ENCODE data around the gene MRM3. TPM values are rescaled to one million over a fixed set of nuclear protein-coding genes. Genes with fewer than 3 reads are reported as not detected.
"Not testable (repeated sequence)": the region's sequence is repeated elsewhere in the genome, so short reads cannot be mapped to it uniquely, and the experiment has no call there.

Gene MRM3
- total RNA-seq, 2 experiments from 2014 or later = 29.5 to 47.1 TPM

GRCh38 chr17:835263-835662 lies 53.1 kb downstream of the MRM3 start:
- peaks cover 3% of the 10 kb centered on the region for H3K4me1 ChIP-seq (ENCODE audit: insufficient read depth, low read length, poor library complexity, severe bottlenecking)
- no peaks in the 10 kb centered on the region for H3K9me3 ChIP-seq (ENCODE audit: low read length)
- no peaks in the 10 kb centered on the region for H3K9me2 ChIP-seq (ENCODE audit: insufficient read depth, low read length)
- intact Hi-C loops (cut with micrococcal nuclease; ENCODE audit: unreplicated experiment) = no loop called here
- no peaks in the 10 kb centered on the region for H4K20me1 ChIP-seq (ENCODE audit: insufficient read depth, low read length)
- DNase-seq (ENCODE audit: low spot score) = no peak
- H3K4me2 ChIP-seq (ENCODE audit: low read length) = no peak overlapping the region
- H3K4me3 ChIP-seq (ENCODE audit: low read depth, low read length, poor library complexity, severe bottlenecking) = no peak overlapping the region
- H3K27ac ChIP-seq (ENCODE audit: low read depth, low read length, poor library complexity, severe bottlenecking) = no peak overlapping the region
- H2AFZ ChIP-seq (ENCODE audit: low read length) = no peak overlapping the region
- H3K36me3 ChIP-seq (ENCODE audit: insufficient read depth, low read length) = no peaks in the 10 kb centered on the region
- ChIA-PET CTCF (ENCODE audit: unreplicated experiment) (no interaction called here), POLR2A (no interaction called here)
- no peak for TF ChIP-seq EZH2phosphoT487 (IDR thresholded peaks at IDR 0.05; ENCODE audit: borderline replicate concordance, low read depth, low read length)
- no peak for TF ChIP-seq CTCF (conservative IDR thresholded peaks at IDR 0.05; ENCODE audit: low read length)
- no peaks in the 10 kb centered on the region for H3K79me2 ChIP-seq (ENCODE audit: insufficient read depth, low read depth, low read length)
- no TSS peak for BruUV-seq (replicated peaks)

GRCh38 chr17:835721-836120 lies 53.6 kb downstream of the MRM3 start:
- H4K20me1 ChIP-seq (ENCODE audit: insufficient read depth, low read length); H3K27ac ChIP-seq (ENCODE audit: low read depth, low read length, poor library complexity, severe bottlenecking); H3K4me1 ChIP-seq (ENCODE audit: insufficient read depth, low read length, poor library complexity, severe bottlenecking); H3K4me3 ChIP-seq (ENCODE audit: low read depth, low read length, poor library complexity, severe bottlenecking); H3K4me2 ChIP-seq (ENCODE audit: low read length); H3K36me3 ChIP-seq (ENCODE audit: insufficient read depth, low read length); H3K9me3 ChIP-seq (ENCODE audit: low read length); H2AFZ ChIP-seq (ENCODE audit: low read length); H3K79me2 ChIP-seq (ENCODE audit: insufficient read depth, low read depth, low read length); BruUV-seq (replicated peaks); DNase-seq (ENCODE audit: low spot score); POLR2A ChIA-PET; CTCF ChIA-PET (ENCODE audit: unreplicated experiment); intact Hi-C loops (cut with micrococcal nuclease; ENCODE audit: unreplicated experiment); H3K9me2 ChIP-seq (ENCODE audit: insufficient read depth, low read length): not testable (repeated sequence)

GRCh38 chr17:836151-836550 lies 54.0 kb downstream of the MRM3 start:
- intact Hi-C loops (cut with micrococcal nuclease; ENCODE audit: unreplicated experiment) = no loop called here
- peaks cover 3% of the 10 kb centered on the region for H3K4me1 ChIP-seq (ENCODE audit: insufficient read depth, low read length, poor library complexity, severe bottlenecking)
- no peaks in the 10 kb centered on the region for H4K20me1 ChIP-seq (ENCODE audit: insufficient read depth, low read length)
- ChIA-PET CTCF (ENCODE audit: unreplicated experiment) (no interaction called here), POLR2A (no interaction called here)
- H3K36me3 ChIP-seq (ENCODE audit: insufficient read depth, low read length) = no peaks in the 10 kb centered on the region
- no peaks in the 10 kb centered on the region for H3K9me3 ChIP-seq (ENCODE audit: low read length)
- no peak overlapping the region for H3K27ac ChIP-seq (ENCODE audit: low read depth, low read length, poor library complexity, severe bottlenecking)
- TF ChIP-seq CTCF (conservative IDR thresholded peaks at IDR 0.05; ENCODE audit: low read length) = no peak
- TF ChIP-seq EZH2phosphoT487 (IDR thresholded peaks at IDR 0.05; ENCODE audit: borderline replicate concordance, low read depth, low read length) = no peak
- H3K4me3 ChIP-seq (ENCODE audit: low read depth, low read length, poor library complexity, severe bottlenecking) = no peak overlapping the region
- no TSS peak for BruUV-seq (replicated peaks)
- no peak overlapping the region for H3K4me2 ChIP-seq (ENCODE audit: low read length)
- H3K79me2 ChIP-seq (ENCODE audit: insufficient read depth, low read depth, low read length) = no peaks in the 10 kb centered on the region
- H2AFZ ChIP-seq (ENCODE audit: low read length) = no peak overlapping the region
- DNase-seq (ENCODE audit: low spot score) = no peak
- no peaks in the 10 kb centered on the region for H3K9me2 ChIP-seq (ENCODE audit: insufficient read depth, low read length)
